Neuronal stem cell (in vitro differentiated cells): ENCODE data around the gene FBL.

ENCODE experiments used
- DNase-seq: peaks from one replicate; pipeline ENCODE4 v3.0.0-alpha.2; 2013; ENCODE audit warnings: low spot score
- H2AFZ ChIP-seq: one replicate; pipeline ENCODE4 v1.6.1; 2013; ENCODE audit warnings: mild to moderate bottlenecking, low read length, inconsistent platforms
- H2AK5ac ChIP-seq: 2 replicates; pipeline ENCODE4 v1.6.1; 2013; ENCODE audit warnings: low read depth, mild to moderate bottlenecking, inconsistent platforms, low read length, moderate library complexity, mixed read lengths
- H2BK120ac ChIP-seq: 2 replicates; pipeline ENCODE4 v1.6.1; 2013; ENCODE audit warnings: low read depth, mild to moderate bottlenecking, inconsistent platforms, low read length, moderate library complexity, mixed read lengths
- H2BK12ac ChIP-seq: one replicate; pipeline ENCODE4 v1.6.1; 2013; ENCODE audit warnings: low read length, inconsistent platforms
- H2BK15ac ChIP-seq: 2 replicates; pipeline ENCODE4 v1.6.1; 2013; ENCODE audit warnings: mild to moderate bottlenecking, low read length, inconsistent platforms, mixed read lengths
- H2BK5ac ChIP-seq: one replicate; pipeline ENCODE4 v1.6.1; 2013; ENCODE audit warnings: inconsistent platforms, mild to moderate bottlenecking, low read length, moderate library complexity
- H3K14ac ChIP-seq: one replicate; pipeline ENCODE4 v1.6.1; 2013; ENCODE audit warnings: low read length, inconsistent platforms
- H3K18ac ChIP-seq: 2 replicates; pipeline ENCODE4 v1.6.1; 2013; ENCODE audit warnings: low read length, inconsistent platforms
- H3K23ac ChIP-seq: 2 replicates; pipeline ENCODE4 v1.6.1; 2013; ENCODE audit warnings: low read depth, mild to moderate bottlenecking, mixed read lengths, low read length, inconsistent platforms; ENCODE audit not compliant: poor library complexity
- H3K27ac ChIP-seq: replicated peaks from 3 replicates; pipeline ENCODE4 v1.5.1; 2013; ENCODE audit warnings: low read length, inconsistent platforms
- H3K27me3 ChIP-seq, 3 experiments: 2 replicates each; pipeline ENCODE4 v1.6.1; 2013; ENCODE audit warnings: low read length in 3 of 3, mild to moderate bottlenecking in 2 of 3, inconsistent platforms in 1 of 3, low read depth in 1 of 3, mixed read lengths in 1 of 3, moderate library complexity in 1 of 3; ENCODE audit not compliant: control insufficient read depth in 3 of 3, insufficient read depth in 3 of 3
- H3K36me3 ChIP-seq, 2 donors: replicated peaks in 1 of 2; 2 replicates each; pipeline ENCODE4 v1.6.1; 2013; ENCODE audit warnings: low read length in 2 of 2; ENCODE audit not compliant: control insufficient read depth in 2 of 2, insufficient read depth in 2 of 2
- H3K4ac ChIP-seq: 2 replicates; pipeline ENCODE4 v1.6.1; 2013; ENCODE audit warnings: inconsistent platforms, mild to moderate bottlenecking, low read length, moderate library complexity
- H3K4me1 ChIP-seq, 2 donors: 1 replicate in 1 of 2; 2 replicates in 1 of 2; pipeline ENCODE4 v1.6.1; 2013; ENCODE audit warnings: low read length in 2 of 2, low read depth in 1 of 2; ENCODE audit not compliant: control insufficient read depth in 2 of 2, insufficient read depth in 1 of 2
- H3K4me2 ChIP-seq: one replicate; pipeline ENCODE4 v1.6.1; 2013; ENCODE audit warnings: mild to moderate bottlenecking, low read length, inconsistent platforms; ENCODE audit not compliant: insufficient read depth, poor library complexity, severe bottlenecking
- H3K4me3 ChIP-seq, 2 donors: 2 replicates each; pipeline ENCODE4 v1.5.1; 2013; ENCODE audit warnings: low read length in 2 of 2, mild to moderate bottlenecking in 2 of 2, inconsistent platforms in 1 of 2, moderate library complexity in 1 of 2
- H3K79me1 ChIP-seq: one replicate; pipeline ENCODE4 v1.6.1; 2013; ENCODE audit warnings: low read depth, mild to moderate bottlenecking, inconsistent platforms, low read length, moderate library complexity
- H3K9ac ChIP-seq: one replicate; pipeline ENCODE4 v1.6.1; 2013; ENCODE audit warnings: mild to moderate bottlenecking, low read depth, low read length, inconsistent platforms; ENCODE audit not compliant: poor library complexity
- H3K9me3 ChIP-seq, 2 donors: replicated peaks in 1 of 2; 2 replicates each; pipeline versions ENCODE3 to v1.6.1; 2013; ENCODE audit warnings: low read length in 2 of 2, mild to moderate bottlenecking in 2 of 2, inconsistent platforms in 1 of 2, low read depth in 1 of 2, mixed read lengths in 1 of 2, moderate library complexity in 1 of 2; ENCODE audit not compliant: control insufficient read depth in 2 of 2, insufficient read depth in 1 of 2
- H4K8ac ChIP-seq: one replicate; pipeline ENCODE4 v1.6.1; 2013; ENCODE audit warnings: low read depth, mild to moderate bottlenecking, inconsistent platforms, low read length, moderate library complexity
- H4K91ac ChIP-seq: one replicate; pipeline ENCODE4 v1.6.1; 2013; ENCODE audit warnings: low read length, low read depth, mild to moderate bottlenecking, inconsistent platforms; ENCODE audit not compliant: poor library complexity
- WGBS, 2 donors: extraction: QIAGEN DNeasy Blood & Tissue Kit; methylation state at CpG; one replicate each; pipeline ENCODE4 v1.1.7; 2013; ENCODE audit warnings: missing lambda C conversion rate in 2 of 2, mixed read lengths in 1 of 2; ENCODE audit not compliant: insufficient read length in 2 of 2, insufficient replicate concordance in 1 of 2; ENCODE audit errors: extremely low coverage in 2 of 2; 5-methylcytosine and 5-hydroxymethylcytosine counted together

FBL gene

GRCh38 chr19:39825093-39825463, 21.1 kb downstream of the FBL start:
- no peak overlapping the region for H4K91ac ChIP-seq
- H2BK5ac ChIP-seq, result no peak overlapping the region
- peaks cover 11% of the 10 kb centered on the region for H3K79me1 ChIP-seq
- H3K4me2 ChIP-seq, result peak overlapping the region; percentile 48
- H3K4ac ChIP-seq, result no peak overlapping the region
- no peak overlapping the region for H3K9ac ChIP-seq
- no peaks in the 10 kb centered on the region for H3K27me3 ChIP-seq
- WGBS, 2 donors, result no CpG with 5 or more reads among the region's 11 CpGs
- no peak overlapping the region for H3K4me3 ChIP-seq
- H2AK5ac ChIP-seq, result no peak overlapping the region
- H3K27ac ChIP-seq, result peak overlapping the region; percentile 58
- no peak overlapping the region for H2BK15ac ChIP-seq
- peak overlapping the region; percentile 15 for H3K18ac ChIP-seq
- H4K8ac ChIP-seq, result no peak overlapping the region
- H2BK120ac ChIP-seq, result no peak overlapping the region
- no peak for DNase-seq
- H3K4me1 ChIP-seq, result peaks cover 12 to 14% of the 10 kb centered on the region in 2 donors
- peaks cover 29 to 51% of the 10 kb centered on the region in 2 donors for H3K36me3 ChIP-seq
- no peak overlapping the region for H2BK12ac ChIP-seq
- H2AFZ ChIP-seq, result peak overlapping the region; percentile 53
- no peak overlapping the region for H3K23ac ChIP-seq
- peaks cover 0 to 2% of the 10 kb centered on the region in 2 donors for H3K9me3 ChIP-seq
- no peak overlapping the region for H3K14ac ChIP-seq

GRCh38 chr19:39824143-39825092, 21.8 kb downstream of the FBL start:
- Histone ChIP-seq H3K23ac (peak overlapping the region; percentile 46), H3K79me1 (peaks cover 8% of the 10 kb centered on the region), H2BK15ac (no peak overlapping the region), H3K4me3 (peak overlapping the region; percentile 64 to 93), H2BK12ac (no peak overlapping the region), H3K9ac (peak overlapping the region; percentile 91), H2AFZ (peak overlapping the region; percentile 76), H3K27me3 (no peaks in the 10 kb centered on the region), H4K8ac (no peak overlapping the region), H3K4me2 (peak overlapping the region; percentile 90), H2BK5ac (no peak overlapping the region), H3K4ac (no peak overlapping the region), H3K9me3 (peaks cover 0 to 2% of the 10 kb centered on the region in 2 donors), H2BK120ac (no peak overlapping the region), H3K36me3 (peaks cover 24 to 45% of the 10 kb centered on the region in 2 donors), H3K4me1 (peaks cover 12 to 14% of the 10 kb centered on the region in 2 donors), H3K14ac (no peak overlapping the region), H3K27ac (peak overlapping the region; percentile 58), H3K18ac (peak overlapping the region; percentile 29), H2AK5ac (no peak overlapping the region), H4K91ac (no peak overlapping the region)
- WGBS, 2 donors, result no CpG with 5 or more reads among the region's 47 CpGs
- peak; percentile 87 for DNase-seq

- Histone ChIP-seq H2AK5ac (no peak overlapping the region), H4K91ac (no peak overlapping the region), H3K9me3 (peaks cover 0 to 2% of the 10 kb centered on the region in 2 donors), H3K9ac (peak overlapping the region; percentile 78), H2BK15ac (no peak overlapping the region), H2BK120ac (no peak overlapping the region), H3K4me2 (peak overlapping the region; percentile 90), H3K4me3 (peak overlapping the region; percentile 64 to 93), H3K36me3 (peaks cover 24 to 37% of the 10 kb centered on the region in 2 donors), H2AFZ (peak overlapping the region; percentile 76), H3K23ac (no peak overlapping the region), H3K14ac (no peak overlapping the region), H3K27ac (no peak overlapping the region), H3K4ac (no peak overlapping the region), H3K79me1 (peaks cover 8% of the 10 kb centered on the region), H3K18ac (no peak overlapping the region), H2BK5ac (no peak overlapping the region), H3K4me1 (peaks cover 12 to 14% of the 10 kb centered on the region in 2 donors), H3K27me3 (no peaks in the 10 kb centered on the region), H2BK12ac (no peak overlapping the region), H4K8ac (no peak overlapping the region)
- no CpG with 5 or more reads among the region's 7 CpGs for WGBS, 2 donors
- no peak for DNase-seq
These were observed 22.5 kb downstream of the FBL start for GRCh38 chr19:39823686-39824085.

GRCh38 chr19:39820696-39821095, 25.5 kb downstream of the FBL start:
- no peak overlapping the region for H4K8ac ChIP-seq
- H3K4me3 ChIP-seq, result no peak overlapping the region
- H3K79me1 ChIP-seq, result peaks cover 4% of the 10 kb centered on the region
- no peaks in the 10 kb centered on the region for H3K27me3 ChIP-seq
- peaks cover 12 to 14% of the 10 kb centered on the region in 2 donors for H3K4me1 ChIP-seq
- H3K18ac ChIP-seq, result no peak overlapping the region
- H3K27ac ChIP-seq, result no peak overlapping the region
- WGBS, 2 donors, result no CpG with 5 or more reads among the region's 6 CpGs
- no peak overlapping the region for H3K23ac ChIP-seq
- no peak overlapping the region for H3K4ac ChIP-seq
- H2AFZ ChIP-seq, result no peak overlapping the region
- H3K9ac ChIP-seq, result no peak overlapping the region
- H2AK5ac ChIP-seq, result no peak overlapping the region
- no peak overlapping the region for H2BK5ac ChIP-seq
- no peak overlapping the region for H2BK120ac ChIP-seq
- H3K4me2 ChIP-seq, result no peak overlapping the region
- peaks cover 0 to 2% of the 10 kb centered on the region in 2 donors for H3K9me3 ChIP-seq
- H2BK12ac ChIP-seq, result no peak overlapping the region
- H2BK15ac ChIP-seq, result no peak overlapping the region
- H3K14ac ChIP-seq, result no peak overlapping the region
- H3K36me3 ChIP-seq, result peaks cover 5 to 14% of the 10 kb centered on the region in 2 donors
- H4K91ac ChIP-seq, result no peak overlapping the region
- DNase-seq, result no peak
